Measurements from ENCODE around the gene CEP57. TPM values are rescaled to one million over a fixed set of nuclear protein-coding genes. Genes with fewer than 3 reads are reported as not detected.

CEP57 gene
- total RNA-seq, 1 donor from 2014 or later, result 33.8 TPM

GRCh38 chr11:95764267-95764898, 25.9 kb upstream of the CEP57 start:
- H3K36me3 ChIP-seq, result peaks cover 9% of the 10 kb centered on the region
- DNase-seq, result no peak
- ATAC-seq, result peak; percentile 87
- no peaks in the 10 kb centered on the region for H3K27me3 ChIP-seq
- H3K9me3 ChIP-seq, result no peaks in the 10 kb centered on the region
- H3K4me1 ChIP-seq, result no peaks in the 10 kb centered on the region
- peak; percentile 71 for TF ChIP-seq CTCF (IDR thresholded peaks at IDR 0.05)
- intact Hi-C loops (cut with DNase I), result loop anchor here (5.0 kb wide), 1 partner anchor 612 kb away; no protein-coding TSS in a partner anchor
- no peak overlapping the region for H3K4me3 ChIP-seq
- no peak overlapping the region for H3K27ac ChIP-seq

GRCh38 chr11:95766701-95767100, 23.6 kb upstream of the CEP57 start:
- Histone ChIP-seq H3K36me3 (peaks cover 27% of the 10 kb centered on the region), H3K9me3 (no peaks in the 10 kb centered on the region), H3K4me3 (no peak overlapping the region), H3K27me3 (no peaks in the 10 kb centered on the region), H3K27ac (no peak overlapping the region), H3K4me1 (no peaks in the 10 kb centered on the region)
- DNase-seq, result no peak
- ATAC-seq, result no peak
- intact Hi-C loops (cut with DNase I), result no loop called here
- no peak for TF ChIP-seq CTCF (IDR thresholded peaks at IDR 0.05)

GRCh38 chr11:95767498-95767897, 22.8 kb upstream of the CEP57 start:
- Histone ChIP-seq H3K9me3 (no peaks in the 10 kb centered on the region), H3K27ac (no peak overlapping the region), H3K4me3 (no peak overlapping the region), H3K27me3 (no peaks in the 10 kb centered on the region), H3K4me1 (no peaks in the 10 kb centered on the region), H3K36me3 (peaks cover 35% of the 10 kb centered on the region)
- intact Hi-C loops (cut with DNase I), result no loop called here
- TF ChIP-seq CTCF (IDR thresholded peaks at IDR 0.05), result no peak
- ATAC-seq, result peak; percentile 48
- DNase-seq, result no peak

GRCh38 chr11:95768521-95768920, 21.8 kb upstream of the CEP57 start:
- Histone ChIP-seq H3K27me3 (no peaks in the 10 kb centered on the region), H3K4me3 (no peak overlapping the region), H3K4me1 (no peaks in the 10 kb centered on the region), H3K9me3 (no peaks in the 10 kb centered on the region), H3K27ac (no peak overlapping the region), H3K36me3 (peaks cover 41% of the 10 kb centered on the region)
- ATAC-seq, result no peak
- intact Hi-C loops (cut with DNase I), result no loop called here
- DNase-seq, result no peak
- TF ChIP-seq CTCF (IDR thresholded peaks at IDR 0.05), result no peak

DNA sequence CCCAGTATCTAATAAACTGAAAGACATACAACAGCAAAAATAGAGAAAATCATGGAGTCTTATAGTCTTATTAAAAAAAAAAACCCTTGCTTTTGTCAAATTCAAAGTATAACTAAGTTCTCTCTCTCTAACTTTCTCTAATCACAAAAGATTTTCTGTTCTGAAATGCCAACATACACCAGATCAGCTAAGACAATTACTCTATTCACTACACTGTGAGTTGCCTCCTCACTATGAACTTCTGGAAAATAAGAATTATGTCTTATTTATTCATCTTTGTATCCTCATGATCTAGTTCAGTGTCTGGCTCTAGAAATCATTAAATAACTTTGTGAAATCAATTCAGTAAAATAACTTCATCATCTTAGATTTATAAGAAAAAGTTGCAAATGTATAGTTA, 13.4 kb upstream of the CEP57 start:
- H3K27me3 ChIP-seq, result no peaks in the 10 kb centered on the region
- ATAC-seq (no peak), DNase-seq (no peak)
- H3K9me3 ChIP-seq, result no peaks in the 10 kb centered on the region
- peaks cover 94% of the 10 kb centered on the region for H3K36me3 ChIP-seq
- no peaks in the 10 kb centered on the region for H3K4me1 ChIP-seq
- no peak overlapping the region for H3K4me3 ChIP-seq
- intact Hi-C loops (cut with DNase I), result no loop called here
- no peak overlapping the region for H3K27ac ChIP-seq
- no peak for TF ChIP-seq CTCF (IDR thresholded peaks at IDR 0.05)

DNA sequence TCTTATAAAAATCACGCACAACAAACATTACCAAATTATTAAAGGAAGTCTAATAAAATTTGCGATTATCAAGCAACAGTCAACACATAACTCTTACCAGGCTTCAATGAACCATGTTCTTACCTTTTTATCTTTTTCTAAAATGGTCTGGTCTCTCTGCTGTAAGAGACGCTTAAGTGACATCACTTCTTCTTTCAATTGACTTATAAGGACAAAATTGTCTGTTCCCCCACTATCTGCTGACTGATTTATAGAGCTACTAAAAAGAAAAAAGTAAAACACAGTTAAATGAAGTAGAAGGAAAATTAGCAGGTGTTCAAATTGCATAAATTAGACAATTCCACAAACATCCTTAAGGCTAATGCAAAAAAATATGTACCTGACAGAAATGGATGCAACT, 11.6 kb upstream of the CEP57 start:
- H3K36me3 ChIP-seq, result peaks cover 98% of the 10 kb centered on the region
- intact Hi-C loops (cut with DNase I), result no loop called here
- no peak for TF ChIP-seq CTCF (IDR thresholded peaks at IDR 0.05)

More for the DNA sequence above, 11.6 kb upstream of the CEP57 start:
- Histone ChIP-seq H3K4me1 (no peaks in the 10 kb centered on the region), H3K4me3 (no peak overlapping the region), H3K27ac (no peak overlapping the region), H3K27me3 (no peaks in the 10 kb centered on the region), H3K9me3 (no peaks in the 10 kb centered on the region)
- no peak for DNase-seq
- no peak for ATAC-seq

Data from upper lobe of right lung (tissue), 1 donor.